NCI-H2196 treated with DMSO at 0.1 percent for 48 hours (cell line): ENCODE data around the gene DHCR24.
A peak's percentile ranks its signal among the peaks of the same experiment; 100 is the strongest.

ENCODE experiments used
- DNase-seq: peaks from one replicate; lab custom pipeline; 2025; ENCODE audit not compliant: unreplicated experiment; lab: John Stamatoyannopoulos, UW

Gene DHCR24

DNA sequence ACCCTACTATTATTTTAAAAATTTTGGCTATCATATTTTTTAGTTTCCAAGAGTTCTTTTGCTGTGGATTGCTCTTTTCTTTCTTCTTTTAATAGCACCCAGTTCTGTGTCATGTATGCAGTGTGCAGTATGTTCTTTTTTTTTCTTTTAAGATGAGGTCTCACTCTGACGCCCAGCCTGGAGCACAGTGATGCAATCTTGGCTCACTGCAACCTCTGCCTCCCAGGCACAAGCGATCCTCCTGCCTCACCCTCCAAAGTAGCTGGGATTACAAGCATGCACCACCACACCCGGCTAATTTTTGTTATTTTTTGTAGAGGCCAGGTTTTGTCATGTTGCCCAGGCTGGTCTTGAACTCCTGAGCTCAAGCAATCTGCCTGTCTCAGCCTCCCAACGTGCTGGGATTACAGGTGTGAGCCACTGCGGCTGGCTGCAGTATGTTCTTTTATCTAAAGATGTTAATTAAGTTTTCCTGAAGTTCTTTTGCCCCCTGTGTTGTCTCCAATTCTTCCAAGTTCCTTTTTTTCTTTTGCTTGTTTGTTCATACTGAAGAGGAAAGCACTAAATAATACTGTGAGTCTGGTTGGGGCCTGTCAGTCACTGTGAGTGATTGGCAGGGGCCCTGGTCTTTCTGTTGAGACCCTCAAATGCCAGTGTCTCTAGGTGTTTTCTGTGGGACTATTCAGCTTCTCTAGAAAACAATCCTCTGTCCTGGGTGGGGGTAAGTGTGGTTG lies 68.4 kb downstream of the DHCR24 start:
- no peak for DNase-seq

DNA sequence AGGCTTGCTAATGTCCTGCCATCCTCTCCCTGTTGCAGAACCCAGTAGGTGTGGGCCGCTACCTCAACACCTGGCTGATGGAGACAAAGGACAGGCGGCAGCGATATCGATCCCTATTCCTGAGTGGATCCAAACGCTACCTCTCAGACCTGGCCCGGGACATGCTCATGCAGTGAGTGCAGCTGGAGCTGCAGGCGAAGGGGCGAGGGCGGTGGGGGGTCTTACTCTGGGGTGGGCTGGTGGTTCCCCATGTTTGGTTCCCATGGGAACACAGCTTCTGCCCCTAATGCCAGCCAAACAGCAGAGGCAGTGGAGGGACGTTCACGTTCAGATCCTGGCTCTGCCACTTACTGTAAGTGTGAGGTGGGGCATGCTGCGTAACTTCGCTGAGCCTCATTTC lies 70.0 kb downstream of the DHCR24 start:
- no peak for DNase-seq

DNA sequence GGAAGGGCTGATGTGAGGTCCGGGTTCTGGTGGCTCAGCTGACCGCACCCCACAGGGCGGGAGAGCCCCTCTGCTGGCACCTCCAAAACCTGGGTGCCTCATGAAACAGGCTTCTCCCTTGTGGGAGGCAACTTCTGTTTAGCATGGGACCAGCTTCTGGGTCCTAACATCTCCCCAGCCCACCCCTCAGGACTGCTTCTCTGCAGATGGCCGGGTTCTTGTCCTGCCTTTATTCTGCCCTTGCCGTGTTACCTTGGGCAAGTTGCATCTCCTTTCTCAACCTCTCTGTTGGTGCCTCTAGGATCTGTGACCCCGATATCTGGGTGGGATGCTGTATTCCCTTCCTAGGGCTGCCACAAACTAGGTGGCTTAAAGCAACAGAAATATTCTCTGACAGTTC lies 70.9 kb downstream of the DHCR24 start:
- DNase-seq = no peak

DNA sequence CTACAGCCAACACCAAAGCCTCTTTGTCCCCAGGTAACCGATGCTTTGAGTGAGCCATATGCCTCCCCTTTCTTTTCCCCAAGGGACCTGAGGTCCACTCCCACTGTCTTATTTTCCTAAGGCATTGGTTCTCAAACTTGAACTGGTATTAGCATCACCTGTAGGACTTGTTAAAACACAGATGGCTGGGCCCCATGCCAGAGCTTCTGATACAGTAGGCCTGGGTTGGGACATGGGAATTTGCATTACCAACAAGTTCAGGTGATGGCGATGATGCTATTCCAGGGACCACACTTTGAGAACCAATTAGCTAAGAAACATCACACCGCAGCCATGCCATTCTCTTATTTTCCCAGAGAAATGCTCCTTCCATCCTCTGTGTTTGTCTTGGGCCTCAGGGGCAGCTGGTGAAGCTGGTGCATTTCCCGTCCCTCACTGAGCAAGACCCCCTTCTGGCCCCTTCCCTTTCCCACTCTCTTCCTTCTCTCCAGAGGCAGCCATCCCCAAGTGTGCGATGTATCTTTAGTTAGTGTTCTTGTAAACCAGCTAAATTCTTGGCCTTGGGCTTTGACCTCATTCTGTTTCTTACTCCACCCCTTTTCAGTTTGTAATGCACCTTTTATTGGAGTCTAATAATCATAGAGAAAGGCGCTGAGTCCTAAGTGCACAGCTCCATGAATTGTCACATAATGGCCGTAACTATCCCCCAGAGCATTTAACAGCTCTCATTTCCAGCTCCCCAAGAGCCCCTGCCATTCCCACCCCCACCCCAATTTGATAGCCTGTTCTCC lies 71.7 kb downstream of the DHCR24 start:
- no peak for DNase-seq

DNA sequence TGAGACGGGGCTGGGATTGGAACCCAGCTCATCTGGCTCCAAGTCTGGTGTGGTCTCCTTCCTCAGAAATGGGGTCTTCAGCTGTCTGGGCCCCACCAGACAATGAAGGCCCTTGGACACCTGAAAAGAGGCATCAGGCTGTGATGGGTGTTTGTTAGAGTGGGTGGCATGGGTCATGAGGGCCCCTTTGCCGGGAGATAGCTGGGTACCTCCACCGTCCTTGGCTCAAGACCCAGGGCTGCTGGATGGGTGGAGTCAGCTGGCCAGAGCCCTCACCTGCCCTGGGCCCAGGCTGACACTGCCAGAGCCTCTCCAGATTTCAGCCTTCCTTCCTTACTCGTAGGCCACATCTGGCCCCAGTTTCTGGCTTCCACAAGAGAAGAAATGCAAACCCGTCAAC lies 72.4 kb downstream of the DHCR24 start:
- no peak for DNase-seq

DNA sequence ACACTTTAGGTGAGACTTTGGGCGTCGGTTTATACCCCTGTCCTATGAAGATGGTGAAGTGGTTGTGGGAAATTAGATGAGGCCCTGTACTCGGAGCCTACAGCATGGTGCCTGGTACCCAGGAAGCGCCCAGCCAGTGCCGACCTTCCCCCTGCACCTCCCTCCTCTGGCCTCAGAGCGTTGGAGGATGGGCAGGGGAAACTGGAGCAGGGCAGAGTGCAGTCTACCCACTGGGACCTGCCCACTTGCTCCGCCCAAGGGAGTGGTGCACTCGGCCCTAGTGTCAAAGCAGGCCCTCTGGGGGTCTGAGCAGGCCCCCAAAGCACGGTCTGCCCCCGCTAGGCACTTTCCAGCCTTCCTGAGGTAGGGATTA lies 72.9 kb downstream of the DHCR24 start:
- no peak for DNase-seq

DNA sequence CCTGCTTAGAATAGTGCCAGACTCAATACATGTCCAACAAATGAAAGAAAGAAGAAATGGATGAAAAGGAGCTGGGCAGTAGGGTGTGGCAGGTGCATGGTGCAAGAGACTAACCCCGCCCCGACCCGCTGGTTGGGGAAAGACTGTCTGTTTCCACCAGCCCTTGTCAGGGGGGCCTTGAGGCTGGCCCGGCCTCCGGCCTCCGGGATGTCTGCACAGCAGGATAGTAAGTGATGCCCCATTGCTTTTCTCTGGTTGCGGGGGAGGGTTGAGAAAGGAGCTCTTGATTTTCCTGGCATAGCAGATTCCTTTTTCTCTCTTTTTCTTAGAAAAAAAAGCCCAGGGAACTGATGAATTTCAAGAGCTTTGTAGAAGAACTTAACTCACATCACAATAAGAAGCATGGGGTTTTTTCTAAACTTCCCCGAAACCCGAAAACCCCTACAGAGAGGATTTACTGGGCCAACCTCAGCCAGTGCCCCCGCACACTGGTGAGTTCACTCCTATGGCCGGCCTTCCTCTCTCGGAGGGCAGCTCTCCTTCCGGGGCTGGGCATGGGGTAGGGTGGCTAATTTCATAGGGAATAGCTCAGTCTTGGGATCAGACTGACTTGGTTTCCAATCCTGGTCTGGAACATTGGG lies 73.4 kb downstream of the DHCR24 start:
- DNase-seq = no peak

DNA sequence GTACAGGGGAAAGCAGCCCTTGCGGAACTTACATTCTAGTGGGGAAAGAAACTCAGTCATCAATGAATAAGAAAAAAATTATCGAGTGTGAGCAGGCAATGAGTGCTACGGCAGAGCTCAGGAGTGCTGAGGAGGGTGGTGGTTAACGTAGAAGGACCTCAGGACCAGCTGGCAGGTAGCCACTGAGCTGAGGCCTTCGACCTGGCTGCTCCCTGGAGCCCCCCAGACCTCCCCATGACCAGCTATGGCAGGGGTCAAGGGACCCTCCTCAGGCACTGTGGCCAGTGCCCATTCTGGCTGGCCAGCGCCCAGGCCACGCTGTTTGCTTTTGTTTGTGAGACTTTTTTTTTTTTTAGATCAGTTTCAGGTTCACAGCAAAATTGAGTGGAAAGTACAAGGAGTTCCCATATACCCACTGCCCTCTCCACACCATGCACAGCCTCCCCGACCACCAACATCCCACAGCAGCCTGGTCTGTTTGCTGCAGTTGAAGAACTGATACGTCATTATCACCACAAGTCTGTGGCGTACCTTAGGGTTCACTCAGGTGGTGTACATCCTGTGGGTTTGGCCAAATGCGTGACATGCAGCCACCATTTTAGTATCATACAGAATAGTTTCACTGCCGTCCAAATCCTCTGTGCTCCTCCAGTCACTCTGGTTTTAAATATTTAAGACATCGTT lies 74.1 kb downstream of the DHCR24 start:
- DNase-seq = no peak

DNA sequence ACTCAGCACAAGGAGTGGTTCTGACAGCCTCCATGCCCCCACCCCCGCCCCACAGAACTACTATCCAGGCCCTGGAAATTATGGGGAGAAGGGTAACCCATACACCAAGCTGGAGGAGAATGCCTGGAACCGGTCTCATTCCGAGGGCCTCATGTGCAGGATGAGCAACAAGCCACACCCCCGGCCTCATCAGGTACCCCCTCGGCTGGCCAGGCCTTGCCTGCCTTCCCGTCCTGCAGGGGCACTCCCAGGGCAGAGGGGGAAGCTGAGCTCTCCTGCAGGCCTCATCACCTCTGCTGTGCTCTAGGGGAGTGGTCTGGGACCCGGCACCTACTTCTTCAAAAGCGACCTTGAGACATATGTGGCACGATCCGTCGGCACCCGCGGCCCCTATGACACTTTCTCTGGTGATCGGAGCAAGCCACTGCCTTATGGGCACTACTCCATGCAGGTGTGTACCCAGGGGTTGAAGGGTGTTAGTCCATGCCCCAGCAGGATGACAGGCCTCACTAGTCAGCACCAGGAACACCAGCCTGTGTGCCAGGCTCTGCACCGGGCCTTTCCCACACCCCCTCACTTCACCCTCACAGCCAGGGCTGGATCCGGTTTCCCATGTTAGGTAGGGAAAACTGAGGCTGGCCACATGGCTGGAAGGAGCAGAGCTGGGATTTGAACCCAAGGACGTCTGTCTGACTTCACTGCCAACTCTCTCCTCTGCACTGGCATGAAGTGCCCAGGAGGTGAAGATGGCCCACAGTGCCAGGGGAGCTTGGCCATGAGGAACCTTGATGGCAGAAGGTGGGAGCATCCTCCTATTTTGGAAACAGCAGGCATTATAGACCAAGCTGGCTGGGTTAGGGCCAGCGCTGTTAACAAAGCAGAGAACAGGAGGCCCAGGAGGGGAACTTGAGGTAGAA lies 75.0 kb downstream of the DHCR24 start:
- DNase-seq = no peak

DNA sequence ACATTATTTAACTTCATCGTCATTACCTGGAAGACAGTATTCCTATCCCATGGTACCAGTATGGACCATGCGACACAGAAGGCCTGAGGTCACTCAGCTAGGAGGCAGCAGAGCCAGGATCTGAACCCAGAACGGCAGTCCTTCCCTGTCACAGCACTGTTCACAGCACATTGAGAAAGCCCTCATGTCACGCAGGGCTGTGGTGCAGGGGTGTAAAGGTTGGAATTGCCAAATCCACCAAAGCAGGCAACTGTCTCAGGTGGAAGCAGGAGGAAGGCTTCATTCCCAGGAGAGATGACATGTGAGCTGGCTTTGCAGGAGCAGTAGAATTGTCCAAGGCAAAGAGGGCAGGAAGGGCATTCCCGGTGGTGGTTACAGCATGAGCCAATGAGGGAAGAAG lies 75.9 kb downstream of the DHCR24 start:
- no peak for DNase-seq

DNA sequence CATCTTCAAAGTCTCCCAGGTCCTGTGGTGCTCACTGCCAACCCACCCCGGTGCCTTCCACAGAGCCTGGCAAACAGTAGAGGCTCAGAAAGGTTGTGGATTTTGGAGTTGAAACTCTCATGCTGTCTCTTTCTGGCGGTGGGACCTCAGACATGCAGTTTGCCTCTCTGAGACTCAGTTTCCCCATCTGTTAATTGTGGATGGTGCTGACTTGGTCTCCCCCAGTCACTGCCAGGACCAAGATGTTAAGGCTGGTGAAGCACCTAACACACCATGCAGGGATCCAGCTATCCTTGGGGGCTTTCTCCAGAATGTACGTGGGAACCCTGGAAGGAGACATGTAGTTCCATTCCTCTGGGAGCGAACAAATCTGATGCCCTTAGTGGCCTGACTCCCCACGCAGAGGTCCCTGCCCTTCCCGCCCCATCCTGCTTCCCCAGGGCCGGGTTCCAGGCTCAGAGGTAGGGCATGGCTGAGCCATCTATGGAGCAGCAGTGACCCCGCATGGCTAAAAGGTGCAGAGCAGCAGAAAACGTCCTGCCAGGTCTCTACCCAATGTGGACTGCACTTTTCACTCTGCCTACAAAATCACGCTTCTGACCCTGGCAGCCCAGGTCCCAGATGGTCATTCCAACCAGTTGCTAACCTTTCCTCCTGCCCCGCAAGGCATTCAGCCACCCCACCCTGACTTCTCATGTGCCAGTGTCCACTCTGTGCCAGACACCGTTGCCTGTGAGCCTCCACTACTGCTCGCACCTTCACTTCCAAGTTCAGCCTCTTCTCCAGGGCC lies 76.6 kb downstream of the DHCR24 start:
- peak; percentile 23 for DNase-seq

DNA sequence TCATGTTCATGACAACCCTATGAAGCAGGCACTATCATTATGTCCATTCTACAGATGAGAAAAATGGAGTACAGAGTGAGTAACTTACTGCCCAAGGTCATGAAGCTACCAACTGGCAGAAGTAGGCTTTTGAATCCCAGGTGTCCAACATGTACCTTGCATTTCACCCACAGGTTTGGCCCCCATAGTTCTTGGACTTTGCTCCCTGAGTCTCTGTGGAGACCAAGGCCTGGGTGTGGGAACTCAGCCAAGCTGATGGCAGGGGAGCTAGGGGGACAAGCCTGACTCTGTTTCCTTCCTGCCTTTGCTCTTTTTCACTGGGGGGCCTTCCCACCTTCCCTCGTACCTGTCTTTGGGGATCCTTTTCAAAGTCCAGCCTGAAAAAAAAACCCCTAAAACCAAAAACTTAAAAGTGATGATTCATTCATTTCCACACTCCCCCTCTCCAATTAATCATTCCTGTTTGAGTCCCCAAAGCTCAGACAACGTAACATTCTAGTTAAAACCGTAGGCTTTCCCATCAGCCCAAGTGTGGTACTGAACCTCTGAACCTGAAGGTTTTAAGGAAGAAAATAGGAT lies 77.4 kb downstream of the DHCR24 start:
- no peak for DNase-seq

DNA sequence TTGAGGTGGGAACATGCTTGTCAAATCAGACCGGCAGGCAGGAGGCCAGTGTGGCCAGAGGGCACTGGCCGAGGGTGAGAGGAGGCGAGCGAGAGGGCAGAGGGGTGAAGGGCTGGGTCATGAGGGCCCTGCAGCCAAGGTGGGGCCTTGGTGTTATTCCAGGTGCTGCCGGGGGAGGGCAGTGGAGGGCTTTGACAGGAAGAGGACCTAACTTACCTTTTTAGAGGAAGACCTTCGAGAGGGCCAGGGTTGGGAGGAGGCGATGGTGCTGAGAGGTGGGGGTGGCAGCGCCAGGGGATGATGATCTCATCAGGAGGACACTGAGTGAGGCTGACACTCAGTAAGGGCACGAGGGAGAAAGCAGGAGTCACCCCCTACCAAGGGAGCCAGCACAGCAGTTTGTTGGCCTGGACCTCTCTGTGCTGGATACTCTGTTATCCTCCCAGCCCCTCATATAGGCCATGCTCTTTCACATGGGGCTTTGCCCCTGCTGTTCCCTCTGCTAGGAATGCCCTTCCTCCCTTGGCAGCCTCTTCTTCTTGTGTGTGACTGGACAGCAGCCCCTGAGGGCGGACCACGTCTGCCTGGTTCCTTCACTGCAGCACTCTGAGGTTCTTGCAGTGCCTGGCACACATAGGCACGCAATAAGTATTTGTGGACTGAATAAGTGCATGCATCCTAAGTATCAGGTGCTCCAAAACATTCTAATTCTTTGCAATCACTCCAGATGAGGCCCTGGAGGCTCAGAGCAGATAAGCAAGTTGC lies 78.4 kb downstream of the DHCR24 start:
- DNase-seq = no peak

DNA sequence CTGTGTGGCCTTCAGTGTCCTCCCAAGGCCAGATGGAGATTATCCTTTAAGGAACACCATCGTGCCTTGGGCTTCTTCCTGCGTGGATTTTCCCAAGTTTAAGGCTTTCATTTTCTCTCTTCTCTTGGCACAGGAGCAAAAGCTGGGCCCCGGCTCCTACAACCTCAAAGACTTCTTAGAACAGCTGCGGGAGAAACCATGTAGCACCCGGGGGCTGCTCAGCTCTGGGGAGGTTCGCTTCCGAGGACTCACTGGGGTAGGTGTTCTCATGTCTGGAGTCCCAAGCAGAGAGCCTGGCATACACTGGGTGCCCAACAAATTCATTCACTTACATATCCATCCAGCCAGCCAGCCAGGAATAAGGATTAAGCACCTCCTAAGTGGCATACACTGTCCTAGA lies 79.2 kb downstream of the DHCR24 start:
- no peak for DNase-seq

DNA sequence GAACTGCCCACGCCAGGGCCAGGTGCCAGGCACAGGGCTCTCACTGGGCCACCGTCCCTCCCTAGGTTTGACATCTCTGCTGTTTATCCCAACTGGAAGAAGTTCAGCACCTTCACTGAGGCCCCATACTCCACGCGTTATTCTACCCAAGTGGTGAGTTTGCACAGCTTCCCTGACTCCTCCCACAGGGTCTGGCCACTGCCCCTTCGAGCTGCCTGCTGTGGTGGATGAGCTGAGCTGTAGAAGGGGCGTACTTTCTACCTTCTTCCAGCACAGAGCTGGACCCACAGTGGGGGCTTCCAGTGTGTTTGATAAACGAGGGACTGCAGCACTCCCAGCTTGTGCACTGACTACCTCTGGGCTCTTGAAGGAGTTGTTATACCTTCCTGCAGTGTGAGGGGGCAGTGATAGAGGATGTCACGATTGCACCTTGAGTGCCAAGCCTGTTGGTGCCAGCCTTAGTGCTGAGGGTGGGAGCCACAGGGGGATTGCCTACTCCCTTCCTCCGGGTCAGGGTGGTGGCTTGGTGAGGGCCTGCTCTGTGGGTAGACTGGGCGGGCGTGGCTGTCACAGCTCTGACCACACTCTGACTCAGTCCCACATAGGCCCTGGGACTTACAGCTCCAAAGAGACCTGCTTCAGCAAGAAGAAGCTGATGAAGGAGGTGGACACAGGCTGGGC lies 79.9 kb downstream of the DHCR24 start:
- DNase-seq = no peak

DNA sequence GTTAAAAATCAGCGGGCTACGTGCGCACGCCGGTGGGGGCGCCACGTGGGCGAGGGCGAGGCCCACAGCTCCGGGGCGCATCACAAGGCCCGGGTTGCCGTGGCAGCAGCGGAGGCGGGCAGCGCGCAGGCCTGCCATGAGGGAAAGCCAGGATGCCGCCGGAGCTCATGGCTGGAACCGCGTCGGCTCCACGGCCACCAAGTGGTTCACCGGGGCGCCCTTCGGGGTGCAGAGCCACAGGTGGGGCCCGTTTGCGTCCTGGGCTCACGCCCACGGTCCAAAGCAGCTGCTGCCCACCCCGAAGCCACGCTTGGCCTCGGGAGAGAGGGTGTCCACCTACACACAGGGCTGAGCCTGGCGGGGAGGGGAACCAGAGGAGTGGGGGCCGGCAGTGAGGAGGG lies 81.0 kb downstream of the DHCR24 start:
- DNase-seq = no peak

DNA sequence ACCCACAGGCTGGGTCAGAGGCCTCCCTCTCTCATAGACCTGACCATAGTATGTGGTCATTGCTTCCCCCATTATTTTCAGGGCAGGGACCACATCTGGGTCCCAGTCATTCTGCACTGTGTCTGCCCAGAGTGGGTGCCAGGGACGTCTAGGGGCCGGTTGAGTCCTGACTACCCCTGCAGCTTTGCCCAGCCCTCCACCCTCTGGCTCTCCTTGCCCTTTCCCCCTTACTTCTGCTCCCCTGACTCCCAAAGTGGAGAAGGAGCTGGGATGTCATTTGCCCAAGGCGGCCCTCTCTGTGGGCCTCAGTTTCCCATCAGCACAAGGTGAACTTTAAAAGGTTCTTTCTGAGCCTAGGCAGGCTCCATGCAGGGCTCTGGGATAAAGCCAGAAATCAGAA lies 81.5 kb downstream of the DHCR24 start:
- DNase-seq = no peak

DNA sequence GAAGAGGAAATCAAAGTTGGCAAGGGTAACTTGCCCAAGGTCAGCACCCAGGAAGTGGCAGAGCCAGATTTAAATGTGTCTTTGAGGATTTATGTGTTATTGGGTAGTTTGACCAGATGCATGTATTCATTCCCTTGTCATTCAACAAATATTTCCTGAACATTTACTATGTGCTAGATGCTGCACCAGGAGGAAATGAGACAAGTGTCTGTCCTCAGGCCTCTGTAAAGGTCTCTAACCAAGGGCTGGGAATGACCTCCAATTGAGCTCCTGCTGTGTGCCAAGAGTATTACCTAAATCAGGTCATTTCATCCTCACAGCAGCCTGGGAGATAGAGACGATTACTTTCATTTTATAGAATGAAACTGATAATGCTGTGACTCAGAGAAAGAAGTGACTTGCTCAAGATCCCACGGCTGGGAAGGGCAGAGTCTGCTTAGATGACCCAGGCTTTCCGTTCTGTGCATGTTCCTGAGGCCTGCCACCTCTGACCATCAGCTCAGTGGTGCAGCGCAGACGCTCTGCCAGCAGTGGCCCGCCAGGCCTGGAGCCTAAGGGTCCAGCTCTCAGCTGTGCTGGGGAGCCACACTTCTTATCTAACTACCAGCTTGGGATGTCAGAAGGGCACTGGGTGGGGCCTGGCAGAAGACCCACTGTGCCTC lies 82.4 kb downstream of the DHCR24 start:
- DNase-seq = no peak
